HepG2 (cell line): ENCODE results near the gene GDF15. TPM values are rescaled to one million over a fixed set of nuclear protein-coding genes. Genes with fewer than 3 reads are reported as not detected.
A peak's percentile ranks its signal among the peaks of the same experiment; 100 is the strongest.

ENCODE experiments used
- BATF2 ChIP-seq: sonication (generic); formaldehyde crosslinking; IDR thresholded peaks from 2 replicates; pipeline ENCODE4 v1.8.0; 2022; ENCODE audit warnings: mild to moderate bottlenecking, missing genetic modification reagents, moderate library complexity
- ELF3 ChIP-seq: IDR thresholded peaks from 2 replicates; pipeline ENCODE4 v1.6.1; 2016; ENCODE audit warnings: missing genetic modification reagents, missing compliant biosample characterization
- MBD4 ChIP-seq: IDR thresholded peaks from 2 replicates; pipeline ENCODE4 v1.6.1; 2012; ENCODE audit warnings: low read length, inconsistent platforms, borderline replicate concordance
- MEIS1 ChIP-seq: sonication (generic); formaldehyde crosslinking; IDR thresholded peaks from 2 replicates; pipeline ENCODE4 v1.9.0; 2021; ENCODE audit warnings: mild to moderate bottlenecking, missing genetic modification reagents, moderate library complexity, borderline replicate concordance
- MTA3 ChIP-seq: sonication (generic); formaldehyde crosslinking; IDR thresholded peaks from 2 replicates; pipeline ENCODE4 v1.4.0; 2020; ENCODE audit warnings: missing genetic modification reagents
- NR3C1 ChIP-seq: sonication (generic); formaldehyde crosslinking; IDR thresholded peaks from 2 replicates; pipeline ENCODE4 v1.4.0; 2020; ENCODE audit warnings: missing genetic modification reagents
- RNF219 ChIP-seq: sonication (generic); formaldehyde crosslinking; IDR thresholded peaks from 2 replicates; pipeline ENCODE4 v1.5.0; 2020; ENCODE audit warnings: mild to moderate bottlenecking, missing genetic modification reagents
- SMAD3 ChIP-seq: sonication (generic); formaldehyde crosslinking; IDR thresholded peaks from 2 replicates; pipeline ENCODE4 v1.4.0; 2020; ENCODE audit warnings: missing genetic modification reagents
- STAG1 ChIP-seq: sonication (generic); formaldehyde crosslinking; IDR thresholded peaks from 2 replicates; pipeline ENCODE4 v1.4.0; 2020; ENCODE audit warnings: missing genetic modification reagents
- ZBTB7A ChIP-seq: sonication (generic); formaldehyde crosslinking; IDR thresholded peaks from 2 replicates; pipeline ENCODE4 v1.8.0; 2022; ENCODE audit warnings: mild to moderate bottlenecking, missing genetic modification reagents
- ZFP1 ChIP-seq: IDR thresholded peaks from 2 replicates; pipeline ENCODE4 v1.6.1; 2016
- ZNF468 ChIP-seq: sonication (generic); formaldehyde crosslinking; IDR thresholded peaks from 2 replicates; pipeline ENCODE4 v1.8.0; 2022; ENCODE audit warnings: mild to moderate bottlenecking, moderate library complexity, missing genetic modification reagents
- polyA plus RNA-seq, 8 experiments: library from polyadenylated mRNA; depleted of rRNA in 3 of 8; stranded (reverse) in 7 of 8; unstranded in 1 of 8; fragments of >200 nt; fragmentation: Illumina TruSeq in 4 of 8; extraction: Trizol in 4 of 8; gene quantifications; 2 replicates each; pipeline versions ENCODE4 v1.2.1 to v1.2.3, GENCODE V29; 2011 to 2016; ENCODE audit warnings: low read depth in 4 of 8, missing spikeins in 1 of 8, mixed read lengths in 1 of 8; ENCODE audit not compliant: insufficient read depth in 1 of 8
- total RNA-seq, 5 experiments: library from RNA; depleted of rRNA; stranded (reverse); fragments of >200 nt; fragmentation: Illumina TruSeq; extraction: Trizol; gene quantifications; 2 replicates each; pipeline ENCODE4 v1.2.3, GENCODE V29; 2016; ENCODE audit warnings: low read depth in 1 of 5
- TF ChIP-seq, protein P1 (sequence below): sonication (generic); formaldehyde crosslinking; IDR thresholded peaks from 2 replicates; pipeline ENCODE4 v1.5.1; 2020; ENCODE audit warnings: missing genetic modification reagents, mild to moderate bottlenecking, borderline replicate concordance
- TF ChIP-seq, protein P2 (sequence below): sonication (generic); formaldehyde crosslinking; IDR thresholded peaks from 2 replicates; pipeline ENCODE4 v1.5.0; 2020; ENCODE audit warnings: mild to moderate bottlenecking, missing genetic modification reagents, borderline replicate concordance
- TF ChIP-seq, protein P3 (sequence below): sonication (generic); formaldehyde crosslinking; IDR thresholded peaks from 2 replicates; pipeline ENCODE4 v1.5.0; 2020; ENCODE audit warnings: missing genetic modification reagents

Gene GDF15
- total and polyA plus RNA-seq, 2 of the 13 experiments (the other 11 are each of a cell fraction or from before 2014, with no cell fraction given), result 146 to 422 TPM

GRCh38 chr19:18390065-18390907 lies 4.3 kb downstream of the GDF15 start (continued):
- TF ChIP-seq, protein P1, sequence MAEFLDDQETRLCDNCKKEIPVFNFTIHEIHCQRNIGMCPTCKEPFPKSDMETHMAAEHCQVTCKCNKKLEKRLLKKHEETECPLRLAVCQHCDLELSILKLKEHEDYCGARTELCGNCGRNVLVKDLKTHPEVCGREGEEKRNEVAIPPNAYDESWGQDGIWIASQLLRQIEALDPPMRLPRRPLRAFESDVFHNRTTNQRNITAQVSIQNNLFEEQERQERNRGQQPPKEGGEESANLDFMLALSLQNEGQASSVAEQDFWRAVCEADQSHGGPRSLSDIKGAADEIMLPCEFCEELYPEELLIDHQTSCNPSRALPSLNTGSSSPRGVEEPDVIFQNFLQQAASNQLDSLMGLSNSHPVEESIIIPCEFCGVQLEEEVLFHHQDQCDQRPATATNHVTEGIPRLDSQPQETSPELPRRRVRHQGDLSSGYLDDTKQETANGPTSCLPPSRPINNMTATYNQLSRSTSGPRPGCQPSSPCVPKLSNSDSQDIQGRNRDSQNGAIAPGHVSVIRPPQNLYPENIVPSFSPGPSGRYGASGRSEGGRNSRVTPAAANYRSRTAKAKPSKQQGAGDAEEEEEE (CRISPR knock-in tag), result no peak
- no peak for TF ChIP-seq MEIS1 (CRISPR knock-in tag)
- TF ChIP-seq BATF2 (CRISPR knock-in tag), result no peak
- TF ChIP-seq ZBTB7A (CRISPR knock-in tag), result no peak
- no peak for TF ChIP-seq ZNF468 (CRISPR knock-in tag)
- no peak for TF ChIP-seq ELF3
- TF ChIP-seq STAG1, result no peak
- peak; percentile 71 for TF ChIP-seq MBD4
- TF ChIP-seq RNF219 (CRISPR knock-in tag), result no peak
- no peak for TF ChIP-seq MTA3 (CRISPR knock-in tag)
- TF ChIP-seq, protein P2, sequence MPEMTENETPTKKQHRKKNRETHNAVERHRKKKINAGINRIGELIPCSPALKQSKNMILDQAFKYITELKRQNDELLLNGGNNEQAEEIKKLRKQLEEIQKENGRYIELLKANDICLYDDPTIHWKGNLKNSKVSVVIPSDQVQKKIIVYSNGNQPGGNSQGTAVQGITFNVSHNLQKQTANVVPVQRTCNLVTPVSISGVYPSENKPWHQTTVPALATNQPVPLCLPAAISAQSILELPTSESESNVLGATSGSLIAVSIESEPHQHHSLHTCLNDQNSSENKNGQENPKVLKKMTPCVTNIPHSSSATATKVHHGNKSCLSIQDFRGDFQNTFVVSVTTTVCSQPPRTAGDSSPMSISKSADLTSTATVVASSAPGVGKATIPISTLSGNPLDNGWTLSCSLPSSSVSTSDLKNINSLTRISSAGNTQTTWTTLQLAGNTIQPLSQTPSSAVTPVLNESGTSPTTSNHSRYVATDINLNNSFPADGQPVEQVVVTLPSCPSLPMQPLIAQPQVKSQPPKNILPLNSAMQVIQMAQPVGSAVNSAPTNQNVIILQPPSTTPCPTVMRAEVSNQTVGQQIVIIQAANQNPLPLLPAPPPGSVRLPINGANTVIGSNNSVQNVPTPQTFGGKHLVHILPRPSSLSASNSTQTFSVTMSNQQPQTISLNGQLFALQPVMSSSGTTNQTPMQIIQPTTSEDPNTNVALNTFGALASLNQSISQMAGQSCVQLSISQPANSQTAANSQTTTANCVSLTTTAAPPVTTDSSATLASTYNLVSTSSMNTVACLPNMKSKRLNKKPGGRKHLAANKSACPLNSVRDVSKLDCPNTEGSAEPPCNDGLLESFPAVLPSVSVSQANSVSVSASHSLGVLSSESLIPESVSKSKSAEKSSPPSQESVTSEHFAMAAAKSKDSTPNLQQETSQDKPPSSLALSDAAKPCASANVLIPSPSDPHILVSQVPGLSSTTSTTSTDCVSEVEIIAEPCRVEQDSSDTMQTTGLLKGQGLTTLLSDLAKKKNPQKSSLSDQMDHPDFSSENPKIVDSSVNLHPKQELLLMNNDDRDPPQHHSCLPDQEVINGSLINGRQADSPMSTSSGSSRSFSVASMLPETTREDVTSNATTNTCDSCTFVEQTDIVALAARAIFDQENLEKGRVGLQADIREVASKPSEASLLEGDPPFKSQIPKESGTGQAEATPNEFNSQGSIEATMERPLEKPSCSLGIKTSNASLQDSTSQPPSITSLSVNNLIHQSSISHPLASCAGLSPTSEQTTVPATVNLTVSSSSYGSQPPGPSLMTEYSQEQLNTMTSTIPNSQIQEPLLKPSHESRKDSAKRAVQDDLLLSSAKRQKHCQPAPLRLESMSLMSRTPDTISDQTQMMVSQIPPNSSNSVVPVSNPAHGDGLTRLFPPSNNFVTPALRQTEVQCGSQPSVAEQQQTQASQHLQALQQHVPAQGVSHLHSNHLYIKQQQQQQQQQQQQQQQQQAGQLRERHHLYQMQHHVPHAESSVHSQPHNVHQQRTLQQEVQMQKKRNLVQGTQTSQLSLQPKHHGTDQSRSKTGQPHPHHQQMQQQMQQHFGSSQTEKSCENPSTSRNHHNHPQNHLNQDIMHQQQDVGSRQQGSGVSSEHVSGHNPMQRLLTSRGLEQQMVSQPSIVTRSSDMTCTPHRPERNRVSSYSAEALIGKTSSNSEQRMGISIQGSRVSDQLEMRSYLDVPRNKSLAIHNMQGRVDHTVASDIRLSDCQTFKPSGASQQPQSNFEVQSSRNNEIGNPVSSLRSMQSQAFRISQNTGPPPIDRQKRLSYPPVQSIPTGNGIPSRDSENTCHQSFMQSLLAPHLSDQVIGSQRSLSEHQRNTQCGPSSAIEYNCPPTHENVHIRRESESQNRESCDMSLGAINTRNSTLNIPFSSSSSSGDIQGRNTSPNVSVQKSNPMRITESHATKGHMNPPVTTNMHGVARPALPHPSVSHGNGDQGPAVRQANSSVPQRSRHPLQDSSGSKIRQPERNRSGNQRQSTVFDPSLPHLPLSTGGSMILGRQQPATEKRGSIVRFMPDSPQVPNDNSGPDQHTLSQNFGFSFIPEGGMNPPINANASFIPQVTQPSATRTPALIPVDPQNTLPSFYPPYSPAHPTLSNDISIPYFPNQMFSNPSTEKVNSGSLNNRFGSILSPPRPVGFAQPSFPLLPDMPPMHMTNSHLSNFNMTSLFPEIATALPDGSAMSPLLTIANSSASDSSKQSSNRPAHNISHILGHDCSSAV (CRISPR knock-in tag), result no peak
- no peak for TF ChIP-seq ZFP1 (CRISPR knock-in tag)
- TF ChIP-seq, protein P3, sequence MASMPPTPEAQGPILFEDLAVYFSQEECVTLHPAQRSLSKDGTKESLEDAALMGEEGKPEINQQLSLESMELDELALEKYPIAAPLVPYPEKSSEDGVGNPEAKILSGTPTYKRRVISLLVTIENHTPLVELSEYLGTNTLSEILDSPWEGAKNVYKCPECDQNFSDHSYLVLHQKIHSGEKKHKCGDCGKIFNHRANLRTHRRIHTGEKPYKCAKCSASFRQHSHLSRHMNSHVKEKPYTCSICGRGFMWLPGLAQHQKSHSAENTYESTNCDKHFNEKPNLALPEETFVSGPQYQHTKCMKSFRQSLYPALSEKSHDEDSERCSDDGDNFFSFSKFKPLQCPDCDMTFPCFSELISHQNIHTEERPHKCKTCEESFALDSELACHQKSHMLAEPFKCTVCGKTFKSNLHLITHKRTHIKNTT (CRISPR knock-in tag), result no peak
- TF ChIP-seq NR3C1 (CRISPR knock-in tag), result no peak
- 0 out of 2 replicates have a peak, but pooled peaks have one; percentile 23 for TF ChIP-seq SMAD3 (CRISPR knock-in tag)
